C4-2B (cell line): ENCODE data around the gene CASP10.

Experiments used
- H3K27ac ChIP-seq: fragments of 450-650 bp; 2 replicates; pipeline ENCODE4 v1.5.1; 2017
- CTCF ChIP-seq: fragments of 450-650 bp; conservative IDR thresholded peaks from 2 replicates; pipeline ENCODE4 v1.5.1; 2017; ENCODE audit warnings: mild to moderate bottlenecking
- ZFX ChIP-seq: fragments of 450-650 bp; IDR thresholded peaks from 2 replicates; pipeline ENCODE4 v1.6.1; 2017

CASP10 gene

GRCh38 chr2:201191132-201191875, 8.4 kb downstream of the CASP10 start:
- TF ChIP-seq ZFX (no peak), CTCF (no peak)
- H3K27ac ChIP-seq = no peak overlapping the region

- no peak overlapping the region for H3K27ac ChIP-seq
- TF ChIP-seq CTCF (no peak), ZFX (no peak)
Observed at GRCh38 chr2:201194097-201194496, 11.2 kb downstream of the CASP10 start.

GRCh38 chr2:201195331-201195730, 12.4 kb downstream of the CASP10 start:
- no peak for TF ChIP-seq CTCF

GRCh38 chr2:201196003-201196402, 13.1 kb downstream of the CASP10 start:
- no peak for TF ChIP-seq ZFX
- no peak for TF ChIP-seq CTCF
- H3K27ac ChIP-seq = no peak overlapping the region

More at GRCh38 chr2:201195331-201195730, 12.4 kb downstream of the CASP10 start:
- no peak overlapping the region for H3K27ac ChIP-seq

- H3K27ac ChIP-seq = no peak overlapping the region
- no peak for TF ChIP-seq ZFX
- TF ChIP-seq CTCF = no peak
Observed at GRCh38 chr2:201196803-201197202, 13.9 kb downstream of the CASP10 start.

GRCh38 chr2:201197781-201198180, 14.8 kb downstream of the CASP10 start:
- TF ChIP-seq ZFX (no peak), CTCF (no peak)
- no peak overlapping the region for H3K27ac ChIP-seq

- no peak overlapping the region for H3K27ac ChIP-seq
- no peak for TF ChIP-seq ZFX
- TF ChIP-seq CTCF = no peak
Observed at GRCh38 chr2:201199847-201200246, 16.9 kb downstream of the CASP10 start.
